DMS153 (cell line): ENCODE results near the gene GPR137B.

Source experiments
- DNase-seq: peaks from one replicate; lab custom pipeline; 2025; lab: John Stamatoyannopoulos, UW

The GPR137B gene

GRCh38 chr1:236201786-236202185 is 59.4 kb downstream of the GPR137B start:
- no peak for DNase-seq

DNA sequence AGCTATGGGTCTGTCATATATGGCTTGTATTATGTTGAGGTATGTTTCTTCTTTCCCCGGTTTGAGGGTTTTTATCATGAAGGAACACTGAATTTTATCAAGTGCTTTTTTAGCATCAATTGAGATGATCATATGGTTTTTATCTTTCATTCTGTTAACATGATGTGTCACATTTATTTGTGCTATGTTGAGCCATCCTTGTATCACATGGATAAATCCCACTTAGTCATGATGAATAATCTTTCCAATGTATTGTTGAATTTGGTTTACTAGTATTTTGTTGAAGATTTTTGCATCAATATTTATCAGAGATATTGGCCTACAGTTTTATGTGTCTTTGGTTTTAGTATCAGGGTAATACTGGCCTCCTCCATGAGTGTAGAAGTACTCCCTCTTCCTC is 61.7 kb downstream of the GPR137B start:
- DNase-seq = no peak

GRCh38 chr1:236204656-236205055 is 62.3 kb downstream of the GPR137B start:
- DNase-seq = no peak

GRCh38 chr1:236206548-236206947 is 64.2 kb downstream of the GPR137B start:
- DNase-seq = no peak

DNA sequence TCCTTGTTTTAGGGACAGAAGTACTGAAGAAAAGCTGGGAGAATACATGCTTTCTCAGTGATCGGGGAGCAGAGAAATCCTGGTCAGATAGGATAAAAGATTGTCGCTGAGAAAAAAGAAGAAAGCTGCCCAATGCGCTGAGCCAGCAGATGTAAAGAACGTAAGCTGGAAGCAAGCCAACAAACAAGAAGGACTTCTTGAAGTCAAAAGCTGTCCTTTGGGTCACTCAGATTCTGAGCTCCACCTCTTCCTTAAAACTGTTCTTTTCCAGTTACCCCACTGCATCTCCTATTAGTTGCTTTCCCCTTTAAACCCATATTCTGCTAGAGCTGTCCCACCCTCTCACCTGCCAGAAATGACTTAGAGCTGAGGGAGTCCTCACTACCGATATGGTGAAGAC is 64.8 kb downstream of the GPR137B start:
- no peak for DNase-seq

- no peak for DNase-seq
Observed at GRCh38 chr1:236207569-236207968, 65.2 kb downstream of the GPR137B start.

DNA sequence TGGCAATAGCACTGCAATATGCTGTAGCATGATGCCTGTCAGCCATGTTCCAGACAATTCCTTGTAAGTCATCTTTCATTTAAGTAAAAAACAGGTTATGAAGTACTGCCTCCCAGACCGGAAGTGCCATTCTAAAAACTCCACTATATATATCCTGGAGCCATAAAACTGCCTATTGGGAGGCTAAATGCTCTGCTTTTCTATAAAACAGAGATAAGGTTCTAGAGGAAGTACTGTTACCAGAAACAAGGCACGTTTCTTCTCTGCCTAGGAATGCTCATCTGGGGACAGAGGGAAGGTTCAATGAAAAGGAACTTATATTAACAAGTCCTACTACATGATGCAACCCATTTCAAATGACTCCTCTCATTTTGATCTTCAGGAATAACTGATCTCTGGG is 66.8 kb downstream of the GPR137B start:
- no peak for DNase-seq

GRCh38 chr1:236209713-236210112 is 67.4 kb downstream of the GPR137B start:
- no peak for DNase-seq

DNA sequence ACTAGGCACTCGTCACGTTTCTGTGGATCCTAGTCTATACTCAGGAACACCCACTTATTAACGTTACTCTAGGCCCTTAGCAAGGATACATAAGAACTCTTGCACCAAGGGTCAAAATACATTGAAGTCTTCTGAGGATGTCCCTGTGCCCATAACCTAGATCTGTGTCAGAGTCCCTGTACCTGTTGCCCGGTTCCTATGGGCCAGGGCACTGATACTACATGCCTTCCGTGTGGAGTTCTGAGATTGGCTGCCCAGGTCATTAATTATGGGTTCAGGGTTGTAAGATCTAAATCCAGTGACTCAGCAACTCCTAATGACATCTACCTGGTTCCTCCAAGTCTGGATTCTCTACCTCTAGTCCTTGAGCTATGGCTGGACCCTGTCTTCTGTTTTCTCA is 69.5 kb downstream of the GPR137B start:
- DNase-seq = no peak

- DNase-seq = no peak
Observed at GRCh38 chr1:236213534-236213933, 71.2 kb downstream of the GPR137B start.

DNA sequence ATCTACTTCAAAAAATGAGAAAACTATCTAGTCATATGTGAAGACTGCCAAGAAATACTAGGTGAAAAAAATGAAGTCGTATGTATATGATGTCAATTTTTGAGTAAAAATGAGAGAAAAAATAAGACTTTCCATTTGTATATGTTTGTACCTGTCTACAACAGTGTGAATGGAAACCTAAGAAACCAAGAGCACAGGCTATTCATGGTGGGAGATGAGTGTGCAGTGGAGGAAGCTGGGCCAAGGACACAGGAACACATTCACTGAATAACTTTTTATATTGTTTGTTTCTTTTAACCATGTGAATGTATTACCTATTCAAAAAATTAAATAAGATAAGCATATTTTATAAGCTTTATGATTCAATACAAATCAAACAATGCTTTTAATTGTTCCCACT is 72.4 kb downstream of the GPR137B start:
- no peak for DNase-seq

GRCh38 chr1:236220473-236220872 is 78.1 kb downstream of the GPR137B start:
- no peak for DNase-seq

GRCh38 chr1:236222632-236223031 is 80.3 kb downstream of the GPR137B start:
- DNase-seq = no peak

- no peak for DNase-seq
Observed at GRCh38 chr1:236228411-236228810, 86.1 kb downstream of the GPR137B start.

DNA sequence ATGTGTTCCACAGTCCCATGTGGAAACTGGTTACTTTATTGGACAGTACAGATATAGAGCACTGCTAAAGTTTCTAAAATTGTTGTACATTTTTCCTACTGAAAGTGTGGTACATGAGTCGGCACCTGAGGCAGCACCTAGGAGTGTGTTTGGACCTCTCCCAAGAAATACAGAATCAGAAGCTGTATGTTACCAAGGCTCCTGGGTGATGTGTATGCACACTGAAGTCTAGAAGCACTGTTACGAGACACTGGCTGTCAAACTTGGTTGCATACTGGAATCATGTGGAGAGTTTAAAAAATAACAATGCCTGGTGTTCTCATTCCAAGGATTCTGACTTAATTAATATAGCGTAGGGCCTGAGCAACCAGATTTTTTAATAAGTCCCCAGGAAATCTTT is 92.8 kb downstream of the GPR137B start:
- no peak for DNase-seq

DNA sequence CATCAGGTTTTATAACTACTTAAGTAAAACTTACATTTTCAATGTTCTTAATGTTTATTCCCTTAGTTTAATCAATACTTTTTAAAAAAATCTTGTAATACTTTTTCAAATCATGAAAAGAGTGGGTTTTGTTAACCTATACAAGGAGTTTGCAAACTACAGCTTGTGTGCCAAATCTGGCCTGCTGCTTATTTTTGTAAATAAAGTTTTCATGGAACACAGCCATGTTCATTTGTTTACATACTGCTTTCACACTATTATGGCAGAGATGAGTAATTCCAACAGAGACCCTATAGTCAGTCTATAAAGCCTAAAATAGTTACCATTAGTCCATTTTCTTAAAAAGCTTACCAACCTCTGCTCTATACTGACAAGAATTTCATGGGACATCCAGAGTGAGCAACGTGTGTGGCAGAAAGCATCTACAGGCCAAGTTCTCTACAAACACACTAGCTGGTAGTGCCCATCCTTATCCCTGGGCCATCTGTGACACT is 96.8 kb downstream of the GPR137B start:
- no peak for DNase-seq

- DNase-seq = no peak
Observed at GRCh38 chr1:236240675-236241074, 98.3 kb downstream of the GPR137B start.

DNA sequence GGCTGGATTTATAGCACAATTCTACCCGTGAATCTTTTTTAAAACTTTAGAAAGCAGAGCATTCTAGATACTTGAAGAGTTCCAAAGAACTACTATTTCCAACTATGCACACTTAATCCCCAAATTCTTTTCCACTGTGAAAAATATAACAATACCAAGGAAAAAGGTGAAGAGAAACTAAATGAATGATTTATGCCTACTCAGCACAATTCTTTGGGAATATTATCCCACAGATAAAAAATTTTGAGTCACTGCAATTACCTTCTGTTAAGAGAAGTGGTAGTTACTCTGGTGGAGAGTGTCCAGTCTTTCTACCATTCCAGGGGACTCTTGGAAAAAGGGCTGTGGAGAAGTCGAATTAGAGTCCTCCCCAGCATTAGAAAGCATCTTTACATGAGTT is 100.2 kb downstream of the GPR137B start:
- DNase-seq = no peak

GRCh38 chr1:236247286-236247685 is 104.9 kb downstream of the GPR137B start:
- no peak for DNase-seq

- no peak for DNase-seq
Observed at GRCh38 chr1:236251587-236251986, 109.2 kb downstream of the GPR137B start.

DNA sequence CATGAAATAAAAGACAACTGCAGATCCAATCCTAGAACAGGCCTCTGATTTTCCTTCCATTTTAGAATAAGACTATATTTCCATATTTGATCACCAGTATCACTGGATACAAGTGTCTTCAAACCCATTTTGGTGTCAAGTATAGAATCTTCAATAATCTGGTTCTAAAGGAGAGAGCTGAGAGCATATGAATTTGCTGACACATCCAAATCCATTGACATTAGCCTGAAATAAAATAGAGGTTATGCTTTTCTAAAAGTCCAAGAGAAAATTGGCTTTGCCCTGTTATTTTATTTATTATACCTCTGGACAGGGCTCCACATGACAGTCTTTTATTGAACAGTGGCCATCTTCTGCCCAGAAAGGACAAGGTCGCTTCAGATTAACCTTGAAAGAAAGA is 110.8 kb downstream of the GPR137B start:
- DNase-seq = no peak

GRCh38 chr1:236253918-236254637 is 111.7 kb downstream of the GPR137B start:
- no peak for DNase-seq

DNA sequence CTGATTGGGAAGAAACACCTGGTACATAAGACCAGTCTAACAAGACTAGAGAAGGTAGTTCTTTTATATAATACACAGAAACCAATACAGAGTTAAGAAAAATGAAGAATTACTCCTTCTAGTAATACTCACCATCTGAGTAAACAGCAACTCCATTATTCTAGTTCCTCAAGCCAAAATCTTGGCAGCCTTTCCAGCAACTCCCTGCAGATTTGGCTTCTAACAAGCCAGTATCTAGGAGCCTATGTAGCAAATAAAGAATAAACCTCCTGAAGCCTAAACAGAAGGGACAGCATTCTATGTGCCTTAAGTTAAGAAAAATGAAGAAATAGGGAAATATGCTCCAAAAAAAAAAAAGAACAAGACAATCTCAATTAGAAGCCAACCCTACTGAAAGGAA is 114.9 kb downstream of the GPR137B start:
- no peak for DNase-seq

DNA sequence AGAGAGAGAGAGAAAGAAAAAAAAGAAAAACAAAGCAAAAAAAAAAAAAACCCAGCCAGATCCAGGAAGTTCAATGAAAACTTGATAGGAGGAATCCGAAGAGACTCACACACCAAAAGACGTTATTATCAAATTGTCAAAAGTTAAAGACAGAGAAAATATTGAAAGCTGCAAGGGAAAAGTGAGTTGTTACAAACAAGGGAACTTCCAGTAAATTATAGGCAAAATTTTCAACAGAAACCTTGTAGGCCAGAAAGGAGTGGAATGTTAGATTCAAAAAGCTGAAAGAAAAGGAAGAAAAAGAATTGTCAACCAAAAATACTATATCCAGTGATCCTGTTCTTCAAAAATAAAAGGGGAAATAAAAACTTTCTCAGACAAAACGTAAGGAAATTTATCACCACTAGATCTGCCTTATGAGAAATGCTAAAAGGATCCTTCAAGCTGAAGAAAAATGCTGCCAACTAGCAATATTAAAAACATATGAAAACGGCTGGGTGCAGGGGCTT is 115.8 kb downstream of the GPR137B start:
- no peak for DNase-seq
